Neural progenitor cell (in vitro differentiated cells): ENCODE measurements around the gene CTDSPL2.

ENCODE experiments used
- EZH2phosphoT487 ChIP-seq: fragments of 200-600 bp; sonication (generic); IDR thresholded peaks from 2 replicates; pipeline ENCODE4 v1.6.1; 2017; ENCODE audit warnings: antibody characterized with exemption
- TF ChIP-seq, protein P1 (sequence below): fragments of 200-600 bp; sonication (generic); IDR thresholded peaks from 2 replicates; pipeline ENCODE4 v1.5.1; 2017; ENCODE audit warnings: antibody characterized with exemption, mild to moderate bottlenecking

- no peak for TF ChIP-seq EZH2phosphoT487
- TF ChIP-seq, protein P1, sequence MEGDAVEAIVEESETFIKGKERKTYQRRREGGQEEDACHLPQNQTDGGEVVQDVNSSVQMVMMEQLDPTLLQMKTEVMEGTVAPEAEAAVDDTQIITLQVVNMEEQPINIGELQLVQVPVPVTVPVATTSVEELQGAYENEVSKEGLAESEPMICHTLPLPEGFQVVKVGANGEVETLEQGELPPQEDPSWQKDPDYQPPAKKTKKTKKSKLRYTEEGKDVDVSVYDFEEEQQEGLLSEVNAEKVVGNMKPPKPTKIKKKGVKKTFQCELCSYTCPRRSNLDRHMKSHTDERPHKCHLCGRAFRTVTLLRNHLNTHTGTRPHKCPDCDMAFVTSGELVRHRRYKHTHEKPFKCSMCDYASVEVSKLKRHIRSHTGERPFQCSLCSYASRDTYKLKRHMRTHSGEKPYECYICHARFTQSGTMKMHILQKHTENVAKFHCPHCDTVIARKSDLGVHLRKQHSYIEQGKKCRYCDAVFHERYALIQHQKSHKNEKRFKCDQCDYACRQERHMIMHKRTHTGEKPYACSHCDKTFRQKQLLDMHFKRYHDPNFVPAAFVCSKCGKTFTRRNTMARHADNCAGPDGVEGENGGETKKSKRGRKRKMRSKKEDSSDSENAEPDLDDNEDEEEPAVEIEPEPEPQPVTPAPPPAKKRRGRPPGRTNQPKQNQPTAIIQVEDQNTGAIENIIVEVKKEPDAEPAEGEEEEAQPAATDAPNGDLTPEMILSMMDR: no peak
Observed at GRCh38 chr15:44530653-44531052, 103.2 kb downstream of the CTDSPL2 start.
